Sigmoid colon (tissue), 7 donors: Measurements from ENCODE around the gene ASIP. TPM values are rescaled to one million over a fixed set of nuclear protein-coding genes. Genes with fewer than 3 reads are reported as not detected.

Source experiments
- DNase-seq: peaks from one replicate; pipeline ENCODE4 v3.0.0-alpha.2; 2019
- H3K27ac ChIP-seq, 4 donors: fragments of 200-600 bp; sonication (generic); one replicate each; pipeline ENCODE4 v1.5.1; 2016 to 2019; ENCODE audit warnings: mild to moderate bottlenecking in 1 of 4
- H3K27me3 ChIP-seq, 3 donors: fragments of 200-600 bp; sonication (generic); one replicate each; pipeline ENCODE4 v1.5.1; 2019; ENCODE audit warnings: mild to moderate bottlenecking in 1 of 3
- H3K36me3 ChIP-seq, 4 donors: fragments of 200-600 bp; sonication (generic); one replicate each; pipeline ENCODE4 v1.5.1; 2016 to 2019
- H3K4me1 ChIP-seq, 4 donors: fragments of 200-600 bp; sonication (generic); one replicate each; pipeline ENCODE4 v1.5.1; 2017 to 2019
- H3K4me3 ChIP-seq, 4 donors: fragments of 200-600 bp; sonication (generic); one replicate each; pipeline ENCODE4 v1.5.1; 2017 to 2019; ENCODE audit warnings: mild to moderate bottlenecking in 2 of 4, moderate library complexity in 1 of 4
- H3K9me3 ChIP-seq, 4 donors: fragments of 200-600 bp in 3 of 4; sonication (generic) in 3 of 4; one replicate each; pipeline versions ENCODE4 v1.5.1 to v1.6.1; 2013 to 2019
- CTCF ChIP-seq, 4 experiments: fragments of 450-650 bp in 3 of 4; fragments of 200-600 bp in 1 of 4; IDR thresholded peaks; one replicate each; pipeline ENCODE4 v1.5.1; 2016 to 2019; ENCODE audit warnings: antibody characterized with exemption in 4 of 4, mild to moderate bottlenecking in 3 of 4, moderate library complexity in 2 of 4
- EP300 ChIP-seq, 4 donors: sonication (generic); formaldehyde crosslinking; IDR thresholded peaks; one replicate each; pipeline ENCODE4 v1.6.1; 2017; ENCODE audit warnings: antibody characterized with exemption in 4 of 4
- POLR2A ChIP-seq, 2 donors: fragments of 450-650 bp; IDR thresholded peaks; one replicate each; pipeline ENCODE4 v1.6.1; 2016; ENCODE audit warnings: antibody characterized with exemption in 2 of 2, mild to moderate bottlenecking in 2 of 2, moderate library complexity in 2 of 2
- POLR2AphosphoS5 ChIP-seq, 4 donors: sonication (generic); formaldehyde crosslinking; IDR thresholded peaks; one replicate each; pipeline ENCODE4 v1.6.1; 2017; ENCODE audit warnings: antibody characterized with exemption in 4 of 4
- WGBS, 2 donors: extraction: QIAGEN DNeasy Blood & Tissue Kit; methylation state at CpG; one replicate each; pipeline ENCODE4 v1.1.7; 2013; 5-methylcytosine and 5-hydroxymethylcytosine counted together
- intact Hi-C: fragments of 100-400 bp; cut with DNase I; formaldehyde crosslinking; loops from one replicate; pipeline ENCODE4 v1.15.1; 2023
- polyA plus RNA-seq, 3 donors: library from polyadenylated mRNA; stranded (reverse); fragments of 200-250 nt; gene quantifications; one replicate each; pipeline ENCODE4 v1.2.3, GENCODE V29; 2013
- total RNA-seq, 4 donors: library from RNA; depleted of rRNA; stranded (reverse); fragments of >200 nt; gene quantifications; one replicate each; pipeline ENCODE4 v1.1.0, GENCODE V29; 2016
- donor health status: healthy with polysubstance abuse.
- donor health status: Bipolar disorder and iron deficiency.
- donor health status: healthy.

ASIP gene
- total and polyA plus RNA-seq, 7 donors, result 0.38 to 0.99 TPM; not detected in 5

- H3K4me3 ChIP-seq, result no peak overlapping the region
- DNase-seq, result no peak
- TF ChIP-seq POLR2A (IDR thresholded peaks at IDR 0.05) (no peak), POLR2AphosphoS5 (IDR thresholded peaks at IDR 0.05) (no peak), CTCF (IDR thresholded peaks at IDR 0.05) (no peak), EP300 (IDR thresholded peaks at IDR 0.05) (no peak)
Measured at GRCh38 chr20:34213213-34213612, 28.0 kb upstream of the ASIP start.

GRCh38 chr20:34215711-34216381 lies 25.4 kb upstream of the ASIP start:
- DNase-seq, result peak; percentile 83
- TF ChIP-seq POLR2AphosphoS5 (IDR thresholded peaks at IDR 0.05), result no peak
- TF ChIP-seq CTCF (IDR thresholded peaks at IDR 0.05), result no peak
- no peak for TF ChIP-seq EP300 (IDR thresholded peaks at IDR 0.05)
- TF ChIP-seq POLR2A (IDR thresholded peaks at IDR 0.05), result no peak
- H3K9me3 ChIP-seq, result peaks cover 0 to 3% (median 0%) of the 10 kb centered on the region in 4 donors
- no peaks in the 10 kb centered on the region for H3K27me3 ChIP-seq
- no peaks in the 10 kb centered on the region for H3K36me3 ChIP-seq
- H3K27ac ChIP-seq, result peak overlapping the region; percentile 69 to 87 (median 78)
- intact Hi-C loops, result no loop called here
- H3K4me3 ChIP-seq, result peak overlapping the region; percentile 31 to 54 (median 53)
- peaks cover 0 to 12% (median 4%) of the 10 kb centered on the region in 4 donors for H3K4me1 ChIP-seq
- 2 to 5% methylated on average over 49 of the region's 49 CpGs for WGBS, 2 donors

More at GRCh38 chr20:34213213-34213612, 28.0 kb upstream of the ASIP start:
- H3K36me3 ChIP-seq, result no peaks in the 10 kb centered on the region
- peaks cover 0 to 12% (median 4%) of the 10 kb centered on the region in 4 donors for H3K4me1 ChIP-seq
- no peak overlapping the region for H3K27ac ChIP-seq
- intact Hi-C loops, result no loop called here
- 89 to 91% methylated on average over 2 of the region's 2 CpGs for WGBS, 2 donors
- peaks cover 0 to 3% (median 0%) of the 10 kb centered on the region in 4 donors for H3K9me3 ChIP-seq
- H3K27me3 ChIP-seq, result no peaks in the 10 kb centered on the region

- Histone ChIP-seq H3K4me3 (peak overlapping the region; percentile 31 to 54 (median 53)), H3K27ac (peak overlapping the region; percentile 69 to 87 (median 78)), H3K36me3 (no peaks in the 10 kb centered on the region), H3K9me3 (peaks cover 0 to under 1% (median 0%) of the 10 kb centered on the region in 4 donors), H3K4me1 (peaks cover 0 to 12% (median 4%) of the 10 kb centered on the region in 4 donors), H3K27me3 (no peaks in the 10 kb centered on the region)
- intact Hi-C loops, result no loop called here
- no peak for DNase-seq
- no peak for TF ChIP-seq POLR2AphosphoS5 (IDR thresholded peaks at IDR 0.05)
- TF ChIP-seq EP300 (IDR thresholded peaks at IDR 0.05), result no peak
- TF ChIP-seq POLR2A (IDR thresholded peaks at IDR 0.05), result no peak
- no peak for TF ChIP-seq CTCF (IDR thresholded peaks at IDR 0.05)
- WGBS, 2 donors, result 3 to 4% methylated on average over 2 of the region's 2 CpGs
Measured at GRCh38 chr20:34216382-34216742, 24.9 kb upstream of the ASIP start.

- no peaks in the 10 kb centered on the region for H3K36me3 ChIP-seq
- no peaks in the 10 kb centered on the region for H3K9me3 ChIP-seq
- TF ChIP-seq CTCF (IDR thresholded peaks at IDR 0.05) (no peak), POLR2AphosphoS5 (IDR thresholded peaks at IDR 0.05) (no peak), EP300 (IDR thresholded peaks at IDR 0.05) (no peak), POLR2A (IDR thresholded peaks at IDR 0.05) (no peak)
- no peak overlapping the region for H3K27ac ChIP-seq
- H3K4me1 ChIP-seq, result peaks cover 0 to 11% (median 4%) of the 10 kb centered on the region in 4 donors
- no peak for DNase-seq
- intact Hi-C loops, result no loop called here
- WGBS, 2 donors, result 67 to 74% methylated on average over 5 of the region's 5 CpGs
- no peak overlapping the region for H3K4me3 ChIP-seq
- H3K27me3 ChIP-seq, result no peaks in the 10 kb centered on the region
Measured at GRCh38 chr20:34220561-34220960, 20.7 kb upstream of the ASIP start.
